Uterus (tissue), 2 donors: ENCODE measurements around the gene SNX30.

Experiments used
- CTCF ChIP-seq, 4 experiments: fragments of 200-600 bp in 2 of 4; fragments of 450-650 bp in 2 of 4; sonication (generic) in 2 of 4; IDR thresholded peaks; one replicate each; pipeline ENCODE4 v1.5.1; 2016 to 2019; ENCODE audit warnings: antibody characterized with exemption in 4 of 4, mild to moderate bottlenecking in 2 of 4, moderate library complexity in 1 of 4
- POLR2A ChIP-seq, 2 donors: fragments of 450-650 bp; IDR thresholded peaks; one replicate each; pipeline ENCODE4 v1.6.1; 2016; ENCODE audit warnings: antibody characterized with exemption in 2 of 2, mild to moderate bottlenecking in 1 of 2, moderate library complexity in 1 of 2

- TF ChIP-seq CTCF (IDR thresholded peaks at IDR 0.05) (no peak), POLR2A (IDR thresholded peaks at IDR 0.05) (no peak)
These were observed 134.8 kb downstream of the SNX30 start for GRCh38 chr9:112885324-112885723.
